Choroid plexus epithelial cell (primary cell): Measurements from ENCODE around the gene PACSIN2.

ENCODE experiments used
- DNase-seq: peaks from one replicate; pipeline ENCODE4 v3.0.0-alpha.2; 2010; ENCODE audit warnings: low read depth
- H3K4me3 ChIP-seq: 2 replicates; pipeline ENCODE4 v1.5.1; 2011; ENCODE audit warnings: low read depth, mild to moderate bottlenecking, control low read depth, low read length, moderate library complexity
- CTCF ChIP-seq: conservative IDR thresholded peaks from 2 replicates; pipeline ENCODE4 v1.5.1; 2011; ENCODE audit warnings: low read depth, mild to moderate bottlenecking, control low read depth, inconsistent platforms, low read length, moderate library complexity

Gene PACSIN2

DNA sequence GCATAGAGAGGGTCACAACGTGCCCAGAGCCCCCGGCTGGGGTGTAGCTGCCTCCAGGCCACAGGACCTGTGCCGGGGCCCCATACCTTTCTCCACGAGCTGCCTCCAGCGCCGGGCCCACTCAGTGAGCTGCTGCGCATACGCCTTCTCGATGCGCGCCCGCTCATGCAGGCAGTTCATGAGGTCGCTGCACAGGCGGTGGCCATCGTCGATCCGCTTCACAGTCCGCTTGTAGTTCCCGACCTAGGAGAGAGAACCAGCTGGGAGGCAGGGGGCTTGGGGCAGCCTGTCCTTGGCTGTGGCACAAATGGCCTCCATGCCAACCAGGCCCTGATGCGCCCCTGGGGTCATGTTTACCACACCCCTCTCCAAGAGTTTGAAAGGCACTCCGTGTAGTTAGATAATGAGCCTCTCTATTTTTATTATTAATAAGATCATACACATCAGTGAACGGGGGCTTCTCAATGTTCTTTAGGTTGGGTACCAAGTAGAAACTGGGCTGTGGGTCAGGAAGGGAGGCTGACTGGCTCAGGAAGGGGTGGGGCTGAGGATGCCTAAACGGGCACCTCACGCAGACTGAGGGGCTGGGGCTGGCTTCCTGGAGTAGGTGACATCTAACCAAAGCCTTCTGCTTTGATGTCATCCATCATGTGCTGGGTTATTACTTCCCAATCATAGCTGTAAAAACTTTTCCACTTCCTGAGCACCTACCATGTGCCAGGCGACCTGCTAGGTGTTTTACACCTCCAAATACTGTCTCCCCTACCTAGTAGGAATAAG is 121.4 kb downstream of the PACSIN2 start:
- no peak for TF ChIP-seq CTCF
- DNase-seq: no peak
- H3K4me3 ChIP-seq: no peak overlapping the region

DNA sequence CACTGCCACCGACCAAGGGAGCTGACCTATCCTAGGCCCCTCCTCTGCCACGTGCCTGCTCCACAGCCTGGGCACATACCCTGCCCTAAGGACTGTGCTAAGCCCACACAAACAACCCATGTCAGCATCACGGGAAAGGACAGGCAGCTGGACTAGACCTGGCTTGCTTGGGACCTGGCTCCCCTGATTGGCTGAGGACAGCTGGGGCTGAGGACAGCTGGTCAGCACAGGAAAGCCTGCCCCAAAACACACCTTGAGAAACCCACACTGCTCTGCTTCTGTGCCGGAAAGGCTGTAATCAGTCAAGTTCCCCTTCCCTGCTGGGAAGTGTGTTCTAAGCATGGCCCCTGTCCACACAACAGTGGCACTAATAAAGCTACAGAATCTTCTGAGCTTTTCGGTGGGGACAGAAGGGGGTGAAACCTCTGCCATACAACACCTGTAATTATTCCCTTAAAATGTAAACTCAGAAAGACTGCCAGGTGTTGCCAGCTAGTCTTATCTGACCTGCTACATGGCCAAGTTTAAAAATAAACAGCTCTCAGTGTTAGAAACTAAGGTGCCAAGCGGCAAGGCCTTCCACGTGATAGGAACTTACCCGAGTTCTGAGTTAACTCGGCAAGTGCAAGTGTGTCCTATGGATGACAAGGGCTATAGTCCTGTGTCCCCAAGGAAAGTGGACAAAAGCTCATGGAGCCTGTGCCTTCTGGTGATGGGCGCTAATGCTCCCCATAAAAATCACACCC is 122.2 kb downstream of the PACSIN2 start:
- no peak overlapping the region for H3K4me3 ChIP-seq
- no peak for DNase-seq
- TF ChIP-seq CTCF: no peak

DNA sequence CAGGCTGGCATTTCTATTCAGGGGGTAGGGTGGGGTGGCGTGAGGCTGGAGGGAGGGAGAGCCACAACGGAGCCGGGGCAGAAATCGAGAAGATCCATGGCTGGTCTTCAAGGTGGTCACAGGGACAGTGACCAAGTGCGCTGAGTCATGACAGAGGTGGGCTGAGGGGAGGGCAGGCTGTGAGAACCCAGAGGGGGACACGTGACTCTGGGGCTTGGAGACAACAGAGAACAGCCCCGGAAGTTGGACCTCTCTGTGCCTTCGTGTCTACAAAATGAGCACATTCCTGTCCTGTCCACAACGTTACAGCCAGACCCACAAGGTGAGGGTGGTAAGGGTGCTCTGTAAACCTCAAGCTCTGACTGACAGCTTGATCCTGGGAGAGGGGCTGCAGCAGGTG is 122.8 kb downstream of the PACSIN2 start:
- no peak for DNase-seq

GRCh38 chr22:42891696-42892095 is 123.3 kb downstream of the PACSIN2 start:
- TF ChIP-seq CTCF: no peak
- no peak overlapping the region for H3K4me3 ChIP-seq
- no peak for DNase-seq

More for the DNA sequence above, 122.8 kb downstream of the PACSIN2 start:
- TF ChIP-seq CTCF: no peak
- H3K4me3 ChIP-seq: no peak overlapping the region

GRCh38 chr22:42891008-42891407 is 123.9 kb downstream of the PACSIN2 start:
- H3K4me3 ChIP-seq: no peak overlapping the region
- DNase-seq: no peak
- no peak for TF ChIP-seq CTCF

- no peak for TF ChIP-seq CTCF
- H3K4me3 ChIP-seq: no peak overlapping the region
- DNase-seq: no peak
Observed at GRCh38 chr22:42889304-42889703, 125.6 kb downstream of the PACSIN2 start.
